ENCODE data around the gene SCD5.

SCD5 gene

DNA sequence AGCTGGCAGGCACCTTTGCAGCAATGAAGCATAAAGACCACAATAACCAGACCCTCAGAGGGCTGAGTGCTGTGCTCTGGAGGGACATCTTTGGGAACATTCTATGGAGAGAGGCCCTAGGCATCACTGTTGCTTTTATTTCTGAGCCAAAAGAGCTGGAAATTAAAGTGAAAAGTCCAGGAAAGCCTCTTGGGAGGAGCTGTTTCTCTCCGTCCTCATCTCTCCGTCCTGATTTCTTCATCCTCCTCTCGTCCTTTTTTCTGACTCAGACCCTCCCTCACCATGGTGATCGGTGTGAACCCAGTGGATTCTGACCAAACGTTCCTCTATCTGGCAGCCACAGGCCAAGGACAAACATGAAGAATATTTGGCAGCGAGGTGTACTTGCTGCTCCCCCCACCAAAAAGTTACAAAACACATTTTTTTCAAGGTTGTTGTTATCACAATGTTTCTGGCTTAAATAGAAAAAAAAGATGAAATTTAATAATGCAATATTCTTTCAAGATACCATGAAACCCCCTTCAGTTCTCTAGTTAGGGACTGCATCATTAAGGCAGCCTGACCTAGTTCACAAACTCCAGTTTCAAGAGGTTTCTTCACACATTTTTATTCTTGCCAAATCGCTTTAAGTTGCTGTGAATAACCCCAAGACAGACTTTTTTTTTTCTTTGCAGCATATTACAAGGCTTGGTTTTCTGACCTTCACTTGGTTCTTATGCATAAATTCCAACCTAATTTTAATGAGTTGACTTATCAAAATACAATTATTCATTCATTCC, 80.2 kb downstream of the SCD5 start:
- no peak for DNase-seq

DNA sequence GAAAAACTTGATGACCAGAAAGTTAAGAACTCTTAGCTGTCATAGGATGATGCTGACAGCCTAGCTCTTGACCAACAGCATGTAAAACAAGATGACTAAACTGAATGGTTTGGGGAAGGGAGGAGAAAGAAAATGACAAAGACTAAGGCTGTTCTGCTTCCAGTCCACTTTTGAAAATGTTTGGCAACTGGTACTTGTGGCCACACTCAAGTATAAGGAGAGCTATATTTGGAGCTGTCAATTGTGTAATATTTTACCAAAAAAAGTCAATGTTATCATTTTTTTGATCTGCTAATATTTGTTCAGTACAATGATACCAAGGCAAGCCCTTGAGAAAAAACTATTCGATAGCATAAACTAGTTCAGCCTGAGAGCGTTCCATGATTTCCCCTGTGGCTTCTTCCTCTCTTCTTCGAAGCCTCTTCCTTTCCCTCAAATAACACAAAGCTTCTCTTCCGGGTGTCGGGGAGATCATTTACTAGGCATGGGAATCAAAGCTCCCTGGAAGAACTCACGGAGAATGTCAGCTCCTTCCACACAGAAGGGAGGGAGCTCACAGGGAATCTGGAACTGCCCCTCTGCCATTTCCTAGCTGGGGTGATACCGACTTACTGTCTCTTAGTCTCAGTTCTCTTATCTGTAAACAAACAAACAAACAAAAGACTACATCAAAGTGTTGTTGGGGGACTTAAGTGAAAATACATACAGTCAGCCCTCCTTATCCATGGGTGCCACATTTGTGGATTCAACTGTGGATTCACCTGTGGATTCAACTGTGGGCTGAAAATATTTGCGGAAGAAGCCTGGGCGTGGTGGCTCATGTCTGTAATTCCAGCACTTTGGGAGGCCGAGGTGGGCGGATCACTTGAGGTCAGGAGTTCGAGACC, 82.6 kb downstream of the SCD5 start:
- DNase-seq, result no peak

DNA sequence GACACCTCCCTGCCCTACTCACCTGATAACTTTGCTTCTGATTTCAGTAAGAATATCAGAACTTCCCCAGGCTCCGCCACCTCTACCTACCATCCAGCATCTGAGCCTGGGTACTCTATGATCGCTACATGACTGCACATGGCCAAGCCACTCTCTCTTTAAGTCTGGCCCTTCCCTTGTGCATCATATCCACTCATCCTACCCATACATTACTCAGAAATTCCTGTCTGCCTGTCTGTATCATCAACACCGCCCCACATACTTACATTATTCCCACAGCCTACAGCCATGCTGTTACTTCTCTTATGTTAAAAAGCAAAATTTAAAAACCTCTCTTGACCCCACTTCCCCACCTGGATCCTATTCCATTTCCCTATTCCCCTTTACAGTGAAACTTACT, 84.7 kb downstream of the SCD5 start:
- no peak for DNase-seq

DNA sequence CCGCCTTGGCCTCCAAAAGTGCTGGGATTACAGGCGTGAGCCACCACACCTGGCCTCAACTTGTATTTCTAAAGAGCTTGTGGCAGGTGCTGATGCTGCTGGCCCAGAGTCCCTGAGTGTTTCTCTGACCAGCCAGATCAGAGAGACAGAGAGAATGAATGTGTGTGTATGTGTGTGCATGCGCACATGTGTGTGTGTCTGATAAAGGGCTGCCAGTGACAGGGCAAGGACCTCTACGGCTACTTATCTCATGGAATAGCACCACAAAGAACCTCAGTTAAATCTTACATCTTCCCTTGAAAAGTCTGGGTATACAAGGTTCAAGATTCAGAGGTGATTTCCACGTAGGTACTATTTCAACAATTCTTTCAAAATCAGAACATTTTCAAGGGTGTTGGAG, 86.0 kb downstream of the SCD5 start:
- no peak for DNase-seq

DNA sequence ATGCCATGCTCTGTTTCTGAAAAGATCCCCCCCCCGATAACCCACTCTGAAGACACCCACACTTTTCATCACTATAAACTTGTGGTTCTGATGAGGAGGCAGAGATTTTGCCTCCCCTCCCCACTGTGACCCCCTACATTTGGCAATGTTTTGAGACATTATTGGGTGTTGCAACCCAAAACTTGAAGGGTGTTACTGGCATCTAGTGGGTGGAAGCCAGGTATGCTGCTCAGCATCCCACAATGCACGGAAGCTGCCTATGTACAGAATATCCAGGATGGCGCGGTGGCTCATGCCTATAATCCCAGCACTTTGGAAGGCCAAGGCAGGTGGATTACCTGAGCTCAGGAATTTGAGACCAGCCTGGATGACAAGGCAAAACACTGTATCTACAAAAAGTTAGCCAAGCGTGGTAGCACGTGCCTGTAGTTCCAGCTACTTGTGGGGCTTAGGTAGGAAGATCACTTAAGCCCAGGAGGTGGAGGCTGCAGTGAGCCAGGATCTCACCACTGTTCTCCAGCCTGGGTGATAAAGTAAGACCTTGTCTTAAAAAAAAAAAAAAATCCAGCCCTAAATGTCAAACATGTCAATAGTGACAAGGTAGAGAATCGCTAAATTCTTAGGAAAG, 87.3 kb downstream of the SCD5 start:
- DNase-seq, result no peak

DNA sequence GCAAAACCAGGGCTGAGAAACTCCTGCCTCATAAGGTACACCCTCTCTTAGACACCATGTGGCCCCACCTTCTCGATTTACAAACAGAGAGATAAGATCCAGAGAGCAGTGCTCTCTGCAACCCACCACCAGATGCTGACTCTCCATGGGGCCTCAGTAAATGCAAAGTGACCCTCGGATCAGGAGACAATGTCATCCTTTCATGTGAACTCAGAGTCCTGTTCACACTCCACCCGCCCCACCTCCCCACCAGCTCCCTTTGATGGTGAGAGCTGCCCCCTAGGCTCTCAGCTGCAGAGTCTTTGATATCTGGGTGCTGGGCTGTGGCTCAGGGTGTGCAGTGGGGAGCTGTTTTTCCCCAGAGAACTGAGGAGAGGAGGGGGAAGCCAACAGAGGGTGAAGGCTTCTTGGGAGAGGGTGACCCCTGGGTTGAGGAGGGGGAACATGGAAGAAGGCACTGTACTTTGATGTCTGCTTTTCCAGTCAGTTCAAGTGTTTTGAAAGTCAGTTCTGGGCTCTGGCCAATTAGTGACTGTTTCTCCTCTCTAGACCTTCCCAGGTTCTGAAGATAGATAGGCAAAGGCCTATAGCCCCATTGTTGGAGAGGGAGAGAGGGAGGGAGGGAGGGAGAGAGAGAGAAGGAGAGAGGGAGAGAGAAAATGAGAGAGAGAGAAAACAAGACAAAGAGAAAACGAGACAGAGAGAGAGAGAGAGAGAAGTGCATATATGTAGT, 88.2 kb downstream of the SCD5 start:
- no peak for DNase-seq

DNA sequence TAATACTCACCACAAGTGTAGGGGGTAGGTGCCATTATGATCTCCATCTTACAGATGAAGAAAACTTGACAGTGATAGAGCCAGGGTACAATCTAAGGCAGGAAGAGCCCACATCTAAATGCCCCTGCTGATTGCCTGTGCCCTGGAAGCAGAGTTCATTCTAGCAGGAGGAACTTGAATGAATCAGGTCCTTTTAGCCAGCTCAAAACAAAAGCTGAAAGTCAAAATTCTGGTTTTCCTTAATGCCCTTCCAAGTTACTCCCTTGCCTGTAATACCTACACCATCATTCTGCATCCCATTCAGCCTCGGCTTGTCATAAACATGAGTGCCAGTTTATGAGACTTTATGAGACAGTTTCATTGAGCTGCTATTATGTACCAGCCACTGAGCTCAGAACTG, 89.6 kb downstream of the SCD5 start:
- DNase-seq, result no peak

DNA sequence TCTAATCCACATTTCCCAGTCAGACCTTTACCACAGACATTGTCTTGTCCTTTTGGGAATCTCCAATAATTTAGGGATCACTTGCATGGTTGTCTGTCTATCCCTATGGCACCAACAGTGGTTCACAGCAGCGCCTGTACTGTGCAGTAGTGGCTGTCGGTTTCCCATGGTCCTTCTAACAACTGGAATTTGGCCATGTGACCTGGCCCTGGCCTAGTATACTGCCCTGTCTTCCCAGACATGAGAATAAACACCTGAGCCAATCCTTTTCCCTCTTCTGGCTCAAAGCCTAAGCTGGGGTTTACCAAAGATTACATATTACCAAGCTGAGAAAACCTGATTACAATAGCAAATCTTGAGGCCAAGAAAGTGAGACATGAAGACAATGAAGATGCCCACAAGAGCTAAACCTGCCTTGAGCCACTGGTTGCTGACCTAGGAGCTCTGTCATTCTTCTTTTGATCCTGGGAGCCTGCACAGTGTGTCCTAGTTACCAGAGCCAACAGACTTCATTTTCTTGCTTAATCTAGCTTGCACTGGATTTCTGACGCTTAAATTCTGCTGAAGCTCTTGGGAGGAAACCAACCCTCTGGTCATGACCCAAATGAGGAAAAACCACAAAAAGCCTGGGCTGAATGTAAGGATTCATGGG, 92.1 kb downstream of the SCD5 start:
- no peak for DNase-seq

DNA sequence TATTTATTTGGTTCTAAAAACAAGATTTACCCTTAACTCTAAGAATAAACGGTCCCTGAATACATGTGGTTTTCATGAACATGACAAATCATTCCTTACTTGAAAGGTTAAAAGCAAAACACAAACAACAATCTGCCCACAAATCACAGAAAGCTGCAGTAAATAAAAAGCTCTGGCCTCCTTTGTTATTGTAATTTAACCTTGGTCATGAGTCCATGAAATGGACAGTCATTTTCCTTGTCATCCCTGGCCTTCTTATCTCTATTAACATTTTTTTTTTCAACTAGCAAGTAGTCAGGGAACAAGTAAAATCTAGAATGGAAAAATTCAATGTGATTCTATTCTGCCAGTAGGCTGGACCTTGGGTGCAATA, 92.7 kb downstream of the SCD5 start:
- DNase-seq, result no peak

DNA sequence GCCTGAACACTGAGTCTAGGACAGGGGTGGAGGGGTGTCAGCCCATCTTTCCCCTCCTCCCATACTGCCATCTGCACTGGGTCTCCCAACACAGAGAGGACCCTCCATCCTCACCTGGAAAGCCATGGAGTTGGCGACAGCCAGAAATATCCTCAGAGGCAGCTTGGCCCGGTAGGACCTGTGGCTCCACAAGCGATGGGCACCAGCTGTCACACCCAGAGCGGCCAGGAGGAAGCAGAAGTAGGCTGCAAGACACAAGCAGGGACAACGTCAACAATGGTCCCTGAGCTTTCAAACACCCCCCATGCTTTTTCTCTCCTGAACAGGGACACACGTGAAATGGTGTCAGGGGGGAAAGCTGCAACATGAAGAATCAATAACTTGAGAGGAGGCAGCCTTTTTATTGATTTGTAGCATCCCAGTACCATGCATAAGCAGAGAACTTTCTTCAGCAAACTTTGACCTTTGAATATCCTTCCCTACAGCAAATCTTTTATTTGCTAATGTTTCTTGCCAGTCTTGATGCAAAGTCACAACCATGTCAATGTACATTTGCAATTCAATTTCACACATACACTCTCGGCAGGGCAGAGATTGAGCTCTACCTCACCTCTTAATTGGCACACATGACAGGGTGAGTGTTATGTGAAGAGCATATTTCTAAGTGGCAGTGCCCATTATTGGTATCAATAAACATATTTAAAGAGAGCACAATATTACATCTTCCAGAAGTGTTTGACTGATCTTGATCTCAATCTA, 93.2 kb downstream of the SCD5 start:
- no peak for DNase-seq

DNA sequence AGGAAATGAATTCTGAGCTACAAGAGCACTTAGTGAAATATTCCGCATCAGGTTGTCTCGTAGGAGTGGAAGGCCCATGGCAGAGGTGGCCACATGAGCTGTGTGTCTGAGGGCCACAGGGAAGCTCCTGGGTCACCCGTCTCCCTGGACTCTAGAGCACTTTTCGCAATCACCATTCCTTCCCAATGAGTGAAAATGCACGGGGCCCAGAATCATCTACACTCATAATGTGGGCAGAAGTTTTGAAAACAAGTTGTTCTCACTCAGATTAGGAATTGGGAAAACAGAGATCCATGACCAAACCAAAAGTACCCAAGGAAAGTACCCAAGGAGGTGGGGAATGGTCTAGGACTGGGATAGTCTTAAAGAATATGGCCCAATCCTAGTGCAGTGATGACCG, 94.4 kb downstream of the SCD5 start:
- DNase-seq, result no peak

DNA sequence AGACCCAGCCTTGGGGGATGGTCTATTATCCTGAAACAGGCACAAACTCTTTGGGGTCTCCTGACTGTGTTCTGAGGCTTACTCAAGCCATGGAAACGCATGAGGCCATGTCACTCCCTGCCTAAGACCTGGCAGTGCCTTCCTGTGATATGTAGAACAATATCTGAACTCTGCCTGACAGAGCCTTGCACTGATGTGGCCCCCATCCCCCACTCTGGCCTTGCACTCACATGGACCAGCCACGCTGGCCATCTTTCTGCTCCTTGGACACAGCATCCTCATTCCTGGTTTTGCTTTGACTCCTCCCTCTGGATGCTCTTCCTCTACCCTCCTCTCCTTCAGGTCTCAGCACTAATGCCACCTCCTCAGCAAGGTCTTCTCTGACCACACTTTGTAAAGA, 100.2 kb downstream of the SCD5 start:
- DNase-seq, result no peak

DNA sequence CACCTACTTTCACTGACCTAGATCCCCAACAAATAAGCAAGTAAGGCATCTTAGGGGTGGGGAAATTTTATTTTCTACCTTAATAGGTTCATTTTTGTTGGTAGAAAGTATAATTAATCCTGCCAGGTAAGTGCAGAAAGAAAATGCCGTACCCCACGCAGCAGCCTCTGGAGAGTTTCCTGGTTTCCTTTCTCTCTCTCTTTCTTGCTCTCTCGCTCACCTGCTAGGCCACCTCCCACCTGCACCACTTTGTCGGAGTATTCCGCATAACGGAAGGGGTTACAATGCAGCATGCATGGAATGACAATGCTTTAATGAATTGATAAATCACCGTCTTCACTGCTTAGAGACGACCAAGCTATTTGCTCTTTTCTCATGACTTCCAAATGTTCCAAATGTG, 101.0 kb downstream of the SCD5 start:
- DNase-seq, result no peak

DNA sequence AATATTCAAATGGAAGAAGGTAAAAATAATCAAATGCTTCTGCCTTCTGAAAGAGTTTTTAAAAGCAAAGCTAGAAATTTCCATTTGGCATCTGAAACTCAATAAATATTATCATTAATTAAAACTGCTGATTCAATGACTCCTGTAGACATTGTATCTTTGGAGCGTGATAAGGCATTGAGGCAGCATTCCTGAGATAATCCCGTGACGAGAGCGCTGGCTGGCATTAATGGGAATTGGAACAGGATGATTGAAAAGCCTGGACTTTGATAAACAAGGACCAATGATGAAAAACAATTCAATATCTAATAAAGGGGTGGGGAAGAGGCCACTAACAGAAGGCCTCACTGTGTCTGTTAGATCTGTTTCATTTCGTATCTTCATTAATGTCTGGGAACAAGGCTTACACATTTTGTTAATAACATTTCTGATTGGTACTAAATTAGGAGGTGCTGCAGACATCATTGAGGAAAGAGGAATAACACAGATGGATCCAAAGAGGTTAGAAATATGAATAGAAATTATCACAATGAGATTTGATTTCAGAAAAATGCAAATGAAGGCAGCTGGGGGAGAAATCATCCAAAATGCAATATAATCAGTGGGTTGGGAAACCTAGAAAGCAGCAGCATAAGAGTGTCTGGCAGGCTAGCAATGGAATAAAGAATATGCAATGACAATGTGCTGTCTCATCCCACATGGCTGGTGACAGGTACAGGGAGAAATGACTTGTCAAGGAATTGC, 102.3 kb downstream of the SCD5 start:
- no peak for DNase-seq

DNA sequence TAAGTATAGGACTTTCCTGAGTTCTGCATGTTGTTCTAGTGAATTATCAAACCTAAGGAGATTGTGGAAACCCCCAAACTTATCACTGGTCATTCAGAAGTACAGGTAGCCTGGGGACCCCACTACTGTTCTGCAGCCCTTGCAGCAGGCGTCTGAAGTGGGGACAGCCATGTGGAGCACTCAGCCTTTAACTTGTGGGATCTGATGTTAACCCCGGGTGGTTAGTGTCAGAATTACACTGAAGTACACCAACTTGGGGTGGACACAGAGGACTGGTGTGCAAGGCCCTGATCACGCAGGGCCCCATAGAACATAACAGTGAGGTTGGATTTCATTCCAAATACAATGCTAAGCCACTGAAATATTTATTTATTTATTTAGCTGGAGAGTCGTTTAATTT, 103.7 kb downstream of the SCD5 start:
- no peak for DNase-seq

DNA sequence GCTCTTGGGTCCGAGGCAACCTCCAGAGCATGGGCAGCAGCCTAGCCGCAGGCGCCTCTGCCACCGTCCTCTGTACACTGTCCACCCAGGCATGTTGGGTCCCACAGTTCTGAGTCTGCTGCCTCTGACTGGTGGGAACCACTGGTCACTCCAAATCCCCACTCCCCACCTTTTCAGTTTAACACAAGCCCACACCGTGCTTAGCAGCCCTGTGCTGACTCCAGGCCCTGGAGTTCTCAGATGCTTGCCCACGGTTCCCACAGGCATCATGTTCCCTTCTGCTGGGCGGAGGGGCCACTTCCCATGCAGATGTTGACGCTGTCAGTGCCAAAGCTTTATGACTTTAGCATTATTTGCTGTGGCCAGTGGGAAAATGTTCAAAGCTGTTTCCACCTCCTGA, 104.5 kb downstream of the SCD5 start:
- DNase-seq, result no peak

DNA sequence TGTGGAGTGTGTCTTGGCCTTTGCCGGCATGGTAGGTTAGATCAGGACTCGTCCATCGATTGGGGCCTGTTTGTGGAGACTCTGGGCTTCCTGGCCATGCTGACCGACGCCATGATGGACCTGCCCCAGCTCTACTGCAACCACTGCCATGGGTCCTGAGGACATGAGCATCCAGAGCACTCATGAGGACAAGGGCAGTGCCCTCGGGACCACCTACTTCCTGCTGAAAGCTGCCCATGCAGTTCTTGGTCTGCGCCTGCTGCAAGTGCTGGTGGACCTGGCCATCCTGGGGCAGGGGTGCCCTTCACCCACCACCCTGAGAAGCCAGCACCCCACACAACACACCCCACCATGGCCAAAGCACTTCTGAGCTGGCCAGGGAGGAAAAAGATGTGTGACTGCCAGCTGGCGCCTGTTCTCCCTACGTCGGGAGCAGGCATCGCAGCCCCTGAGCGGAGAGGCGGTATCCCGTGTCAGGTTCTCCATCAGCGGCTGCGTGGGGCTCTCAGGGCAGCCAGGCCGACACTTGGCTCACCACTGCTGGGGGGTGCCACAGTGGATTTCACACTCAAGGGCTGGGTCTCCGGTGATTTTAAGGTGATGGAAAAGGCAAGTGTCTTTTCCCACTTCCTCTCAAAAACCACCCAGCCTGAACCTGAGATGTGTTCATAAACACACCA, 106.4 kb downstream of the SCD5 start:
- no peak for DNase-seq

DNA sequence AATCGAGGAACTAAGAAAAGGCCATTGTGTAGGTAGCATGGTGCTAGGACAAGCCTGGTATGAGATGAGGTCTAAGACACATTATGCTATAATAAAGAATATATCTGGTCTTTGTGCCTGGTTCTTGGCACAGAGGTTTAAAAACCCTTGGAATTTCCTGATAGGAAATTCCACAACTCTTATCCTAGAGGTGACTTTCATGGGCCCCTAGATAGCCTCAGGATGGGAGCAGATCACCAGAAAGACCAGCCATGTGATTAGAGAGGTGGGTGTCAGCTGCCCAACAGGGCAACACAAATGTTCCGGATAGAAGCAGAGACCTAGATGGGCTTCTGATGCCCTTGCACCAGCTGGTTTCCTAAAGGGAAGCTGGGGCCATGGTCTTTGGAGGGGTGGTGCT, 107.2 kb downstream of the SCD5 start:
- no peak for DNase-seq

DNA sequence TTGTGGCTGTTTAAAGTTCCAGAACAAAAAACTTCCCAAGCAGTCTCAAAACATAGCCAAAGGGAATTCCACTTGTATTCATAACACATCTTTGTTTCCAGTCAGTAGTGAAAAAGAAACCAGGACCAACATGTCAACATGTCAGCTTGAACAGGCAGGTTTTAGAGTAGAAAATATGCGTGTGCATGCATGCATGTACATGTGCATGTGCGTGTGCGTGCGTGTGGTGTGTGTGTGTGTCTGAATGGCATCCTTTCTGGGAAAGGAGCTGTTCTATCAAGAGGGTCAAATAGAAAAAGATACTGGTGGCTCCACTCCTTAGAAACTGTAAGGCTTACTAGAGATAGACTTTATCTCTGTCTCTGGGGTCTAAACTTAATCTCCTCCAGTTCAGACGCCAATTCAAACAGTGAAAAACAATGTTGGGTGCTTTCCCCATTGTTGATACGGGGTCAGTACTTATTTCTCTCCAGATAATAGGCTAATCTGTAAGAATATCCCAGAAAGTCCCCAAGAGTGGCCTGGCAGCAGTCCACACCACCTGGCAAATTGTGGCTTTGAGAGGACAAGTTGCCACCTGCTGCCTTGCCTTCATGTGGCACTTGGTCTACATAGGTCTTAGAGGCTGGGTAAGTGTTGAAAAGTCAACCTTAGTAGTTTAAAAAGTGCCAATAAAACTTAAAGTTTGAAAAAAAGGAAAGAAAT, 110.4 kb downstream of the SCD5 start:
- no peak for DNase-seq

DNA sequence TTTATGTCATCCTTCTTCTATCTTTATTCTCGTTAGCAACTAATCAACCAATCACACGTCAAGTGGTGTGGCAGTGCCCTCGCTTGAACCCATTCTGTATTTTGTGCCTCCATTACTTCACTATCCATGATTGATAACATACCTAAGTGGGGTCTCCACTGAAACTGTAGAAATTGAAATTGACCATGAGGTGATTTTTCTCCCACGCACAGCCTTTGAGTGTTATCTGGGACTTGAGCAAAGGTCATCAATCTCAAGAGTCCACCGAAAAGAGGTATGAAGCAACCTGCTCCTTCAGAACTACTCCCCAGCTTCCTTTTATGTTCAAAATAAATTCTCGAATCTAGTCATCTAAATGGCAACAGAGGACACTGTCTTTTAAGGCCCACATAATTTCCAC, 111.1 kb downstream of the SCD5 start:
- DNase-seq, result no peak
